Measurements from ENCODE around the gene KCNK2.

DNA sequence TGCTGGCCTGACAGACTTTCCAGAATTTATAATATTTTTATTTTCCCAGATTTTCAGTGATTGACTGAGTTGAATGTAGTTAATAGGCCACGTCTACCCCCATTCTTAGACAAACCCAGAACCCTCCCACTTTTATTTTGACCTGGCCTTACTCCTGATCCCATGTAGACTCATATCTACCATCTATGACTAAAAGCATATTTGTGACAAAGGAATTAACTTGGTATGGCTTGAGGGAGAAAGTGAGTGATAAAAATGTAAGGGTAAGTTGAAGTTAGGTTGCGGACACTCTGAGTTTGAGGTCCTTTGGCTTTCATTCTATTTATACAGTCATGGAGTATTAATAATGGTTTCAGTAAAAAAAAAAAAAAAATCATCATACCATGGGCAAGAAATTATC, 168.4 kb downstream of the KCNK2 start:
- no peak for TF ChIP-seq EZH2 (IDR thresholded peaks at IDR 0.05; ENCODE audit: borderline replicate concordance, low read length)
- TF ChIP-seq, protein P1, sequence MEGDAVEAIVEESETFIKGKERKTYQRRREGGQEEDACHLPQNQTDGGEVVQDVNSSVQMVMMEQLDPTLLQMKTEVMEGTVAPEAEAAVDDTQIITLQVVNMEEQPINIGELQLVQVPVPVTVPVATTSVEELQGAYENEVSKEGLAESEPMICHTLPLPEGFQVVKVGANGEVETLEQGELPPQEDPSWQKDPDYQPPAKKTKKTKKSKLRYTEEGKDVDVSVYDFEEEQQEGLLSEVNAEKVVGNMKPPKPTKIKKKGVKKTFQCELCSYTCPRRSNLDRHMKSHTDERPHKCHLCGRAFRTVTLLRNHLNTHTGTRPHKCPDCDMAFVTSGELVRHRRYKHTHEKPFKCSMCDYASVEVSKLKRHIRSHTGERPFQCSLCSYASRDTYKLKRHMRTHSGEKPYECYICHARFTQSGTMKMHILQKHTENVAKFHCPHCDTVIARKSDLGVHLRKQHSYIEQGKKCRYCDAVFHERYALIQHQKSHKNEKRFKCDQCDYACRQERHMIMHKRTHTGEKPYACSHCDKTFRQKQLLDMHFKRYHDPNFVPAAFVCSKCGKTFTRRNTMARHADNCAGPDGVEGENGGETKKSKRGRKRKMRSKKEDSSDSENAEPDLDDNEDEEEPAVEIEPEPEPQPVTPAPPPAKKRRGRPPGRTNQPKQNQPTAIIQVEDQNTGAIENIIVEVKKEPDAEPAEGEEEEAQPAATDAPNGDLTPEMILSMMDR (conservative IDR thresholded peaks at IDR 0.05 in 1 of 2, IDR thresholded peaks at IDR 0.05 in 1 of 2; ENCODE audit: extremely low read depth in 1 of 2, insufficient read depth in 1 of 2, low read depth in 1 of 2, low read length in 2 of 2), result no peak

Measured in mammary epithelial cell (primary cell).